Naive thymus-derived CD4-positive, alpha-beta T cell (primary cell): Measurements from ENCODE around the gene ABHD12. TPM values are rescaled to one million over a fixed set of nuclear protein-coding genes. Genes with fewer than 3 reads are reported as not detected.

Experiments used
- ATAC-seq: fragments of 150-1000 bp; cut with Tn5 transposase; 2 replicates; pipeline ENCODE4 v1.10.0; 2021; ENCODE audit warnings: mild to moderate bottlenecking, moderate library complexity
- CTCF ChIA-PET: fragments of 350-600 bp; sonication (Branson Sonifier 250); formaldehyde crosslinking; loops from one replicate; lab custom pipeline; 2021; ENCODE audit warnings: antibody characterized with exemption; lab: Charles Lee
- POLR2A ChIA-PET: fragments of 350-600 bp; sonication (Branson Sonifier 250); formaldehyde crosslinking; loops from one replicate; lab custom pipeline; 2021; ENCODE audit warnings: antibody characterized with exemption, inconsistent platforms; lab: Charles Lee
- DNase-seq, 9 donors: peaks; one replicate each; pipeline versions ENCODE4 v3.0.0 to v3.0.0-alpha.2; 2020 to 2022; ENCODE audit warnings: mixed read lengths in 1 of 9
- H3K27ac ChIP-seq: one replicate; pipeline ENCODE4 v1.7.0; 2013; ENCODE audit warnings: mild to moderate bottlenecking, low read depth, low read length, moderate library complexity
- H3K27me3 ChIP-seq, 2 donors: one replicate each; pipeline ENCODE4 v1.7.0; 2013; ENCODE audit warnings: low read length in 2 of 2, mild to moderate bottlenecking in 2 of 2, moderate library complexity in 2 of 2; ENCODE audit not compliant: control insufficient read depth in 2 of 2, insufficient read depth in 2 of 2
- H3K36me3 ChIP-seq, 3 experiments: 1 replicate in 2 of 3; 2 replicates in 1 of 3; pipeline ENCODE4 v1.7.0; 2013; ENCODE audit warnings: low read length in 3 of 3, mild to moderate bottlenecking in 3 of 3, moderate library complexity in 1 of 3; ENCODE audit not compliant: insufficient read depth in 3 of 3, control insufficient read depth in 2 of 3
- H3K4me1 ChIP-seq, 2 donors: one replicate each; pipeline ENCODE4 v1.7.0; 2013; ENCODE audit warnings: low read length in 2 of 2, mild to moderate bottlenecking in 2 of 2, moderate library complexity in 1 of 2; ENCODE audit not compliant: control insufficient read depth in 2 of 2, insufficient read depth in 2 of 2
- H3K4me3 ChIP-seq: 2 replicates; pipeline ENCODE4 v1.7.0; 2013; ENCODE audit warnings: mild to moderate bottlenecking, low read length
- H3K9me3 ChIP-seq, 3 experiments: 1 replicate in 2 of 3; 2 replicates in 1 of 3; pipeline ENCODE4 v1.7.0; 2013; ENCODE audit warnings: low read length in 3 of 3; ENCODE audit not compliant: control insufficient read depth in 2 of 3
- H3K27ac Mint-ChIP-seq, 9 donors: one replicate each; pipeline ENCODE4 v1.8.0; 2020 to 2022; ENCODE audit warnings: mixed read lengths in 9 of 9, mild to moderate bottlenecking in 8 of 9, moderate library complexity in 5 of 9, inconsistent platforms in 2 of 9
- H3K27me3 Mint-ChIP-seq, 5 donors: one replicate each; pipeline ENCODE4 v1.8.0; 2021 to 2022; ENCODE audit warnings: mixed read lengths in 5 of 5, mild to moderate bottlenecking in 1 of 5
- H3K36me3 Mint-ChIP-seq, 5 donors: one replicate each; pipeline ENCODE4 v1.8.0; 2020 to 2022; ENCODE audit warnings: mixed read lengths in 5 of 5, mild to moderate bottlenecking in 3 of 5, inconsistent platforms in 1 of 5
- H3K4me1 Mint-ChIP-seq, 7 donors: one replicate each; pipeline ENCODE4 v1.8.0; 2020 to 2022; ENCODE audit warnings: mixed read lengths in 7 of 7, mild to moderate bottlenecking in 3 of 7, inconsistent platforms in 1 of 7
- H3K4me3 Mint-ChIP-seq, 10 donors: one replicate each; pipeline ENCODE4 v1.8.0; 2020 to 2022; ENCODE audit warnings: mild to moderate bottlenecking in 10 of 10, mixed read lengths in 10 of 10, moderate library complexity in 6 of 10, inconsistent platforms in 2 of 10
- H3K9me3 Mint-ChIP-seq, 11 donors: one replicate each; pipeline ENCODE4 v1.8.0; 2020 to 2022; ENCODE audit warnings: mixed read lengths in 11 of 11, mild to moderate bottlenecking in 4 of 11, inconsistent platforms in 1 of 11, moderate library complexity in 1 of 11
- intact Hi-C, 2 donors: fragments of 100-400 bp; cut with micrococcal nuclease; formaldehyde crosslinking; loops; one replicate each; pipeline ENCODE4 v1.15.1; 2023
- polyA plus RNA-seq, 2 donors: library from polyadenylated mRNA; unstranded; fragments of 300-500 nt; fragmentation: Illumina TruSeq; gene quantifications; one replicate each; pipeline ENCODE4 v1.2.3, GENCODE V29; 2021
- total RNA-seq, 6 experiments: library from RNA in 5 of 6; stranded (reverse) in 5 of 6; gene quantifications; 1 replicate in 5 of 6; 2 replicates in 1 of 6; pipeline ENCODE4 v1.2.3 and lab custom pipeline; 2021 to 2026

ABHD12 gene
- total and polyA plus RNA-seq, 7 experiments from 2014 or later = 16.5 to 29.7 (median 24.1) TPM

DNA sequence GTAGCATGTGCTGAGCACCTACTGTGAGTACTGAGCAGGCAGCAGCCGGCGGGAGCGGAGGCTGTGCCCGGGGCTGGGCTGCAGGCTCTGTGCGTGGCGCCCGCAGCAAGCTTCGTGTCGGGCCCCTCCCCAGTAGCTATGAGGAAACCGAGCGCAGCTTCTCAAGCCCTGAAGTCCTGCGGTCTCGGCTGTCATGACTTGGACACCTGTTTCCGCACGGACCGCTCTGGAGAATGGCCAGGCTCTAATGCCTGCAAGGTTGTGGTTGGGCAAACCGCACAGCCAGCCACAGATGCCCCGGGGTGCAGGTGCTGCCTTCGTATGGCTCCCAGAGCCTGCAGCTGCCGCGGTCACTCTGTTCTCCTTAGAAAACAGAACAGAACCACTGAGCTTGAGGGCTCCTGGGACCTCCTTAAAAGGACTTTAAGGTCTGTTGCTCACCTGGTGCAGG is 109.1 kb downstream of the ABHD12 start:
- H3K27me3 Mint-ChIP-seq = no peaks in the 10 kb centered on the region

GRCh38 chr20:25280574-25281535 is 109.8 kb downstream of the ABHD12 start:
- no peaks in the 10 kb centered on the region for H3K27me3 ChIP-seq
- H3K27ac ChIP-seq = no peak overlapping the region
- peak overlapping the region in 1 of 10 donors; percentile 22 for H3K4me3 Mint-ChIP-seq
- ATAC-seq (no peak), DNase-seq (no peak)
- no peaks in the 10 kb centered on the region for H3K9me3 Mint-ChIP-seq
- H3K36me3 Mint-ChIP-seq = peaks cover 0 to 31% (median 6%) of the 10 kb centered on the region in 5 donors
- peaks cover 0 to 6% (median 0%) of the 10 kb centered on the region in 7 donors for H3K4me1 Mint-ChIP-seq
- ChIA-PET POLR2A (no interaction called here), CTCF (no interaction called here)
- intact Hi-C loops = no loop called here
- no peaks in the 10 kb centered on the region for H3K27me3 Mint-ChIP-seq
- peaks cover 0 to 95% (median 7%) of the 10 kb centered on the region in 3 experiments for H3K36me3 ChIP-seq
- no peak overlapping the region for H3K4me3 ChIP-seq
- no peaks in the 10 kb centered on the region for H3K4me1 ChIP-seq
- H3K27ac Mint-ChIP-seq = peak overlapping the region in 1 of 9 donors; percentile 66
- H3K9me3 ChIP-seq = no peaks in the 10 kb centered on the region

More for the DNA sequence above, 109.1 kb downstream of the ABHD12 start:
- DNase-seq (no peak), ATAC-seq (no peak)
- ChIA-PET CTCF (no interaction called here), POLR2A (no interaction called here)
- Histone ChIP-seq H3K36me3 (peaks cover 0 to 95% (median 7%) of the 10 kb centered on the region in 3 experiments), H3K4me1 (no peaks in the 10 kb centered on the region), H3K4me3 (no peak overlapping the region), H3K27ac (no peak overlapping the region), H3K27me3 (no peaks in the 10 kb centered on the region), H3K9me3 (no peaks in the 10 kb centered on the region)
- H3K36me3 Mint-ChIP-seq = peaks cover 0 to 37% (median 7%) of the 10 kb centered on the region in 5 donors
- H3K4me3 Mint-ChIP-seq = peak overlapping the region in 1 of 10 donors; percentile 22
- peaks cover 0 to 6% (median 0%) of the 10 kb centered on the region in 7 donors for H3K4me1 Mint-ChIP-seq
- no peaks in the 10 kb centered on the region for H3K9me3 Mint-ChIP-seq
- peak overlapping the region in 2 of 9 donors; percentile 52 to 94 for H3K27ac Mint-ChIP-seq
- intact Hi-C loops = no loop called here

GRCh38 chr20:25280051-25280573 is 110.5 kb downstream of the ABHD12 start:
- no peaks in the 10 kb centered on the region for H3K9me3 Mint-ChIP-seq
- ATAC-seq (no peak), DNase-seq (no peak)
- Histone ChIP-seq H3K9me3 (no peaks in the 10 kb centered on the region), H3K4me1 (no peaks in the 10 kb centered on the region), H3K36me3 (peaks cover 0 to 95% (median 3%) of the 10 kb centered on the region in 3 experiments), H3K27ac (no peak overlapping the region), H3K4me3 (no peak overlapping the region), H3K27me3 (no peaks in the 10 kb centered on the region)
- CTCF ChIA-PET = no interaction called here
- peaks cover 0 to 6% (median 0%) of the 10 kb centered on the region in 7 donors for H3K4me1 Mint-ChIP-seq
- intact Hi-C loops = no loop called here
- H3K36me3 Mint-ChIP-seq = peaks cover 0 to 24% (median 0%) of the 10 kb centered on the region in 5 donors
- H3K4me3 Mint-ChIP-seq = no peak overlapping the region
- no peaks in the 10 kb centered on the region for H3K27me3 Mint-ChIP-seq
- POLR2A ChIA-PET = no interaction called here
- peak overlapping the region in 1 of 9 donors; percentile 36 for H3K27ac Mint-ChIP-seq

- Mint-ChIP-seq H3K4me3 (no peak overlapping the region), H3K9me3 (no peaks in the 10 kb centered on the region), H3K27me3 (no peaks in the 10 kb centered on the region), H3K36me3 (peaks cover 0 to 26% (median under 1%) of the 10 kb centered on the region in 5 donors), H3K27ac (peak overlapping the region in 2 of 9 donors; percentile 17 to 53), H3K4me1 (peaks cover 0 to 6% (median 0%) of the 10 kb centered on the region in 7 donors)
- Histone ChIP-seq H3K27ac (no peak overlapping the region), H3K36me3 (peaks cover 0 to 96% (median 3%) of the 10 kb centered on the region in 3 experiments), H3K4me1 (no peaks in the 10 kb centered on the region), H3K9me3 (no peaks in the 10 kb centered on the region), H3K4me3 (no peak overlapping the region), H3K27me3 (no peaks in the 10 kb centered on the region)
- ChIA-PET POLR2A (no interaction called here), CTCF (no interaction called here)
- intact Hi-C loops = no loop called here
- DNase-seq (no peak), ATAC-seq (no peak)
Measured at GRCh38 chr20:25279403-25279802, 111.2 kb downstream of the ABHD12 start.

DNA sequence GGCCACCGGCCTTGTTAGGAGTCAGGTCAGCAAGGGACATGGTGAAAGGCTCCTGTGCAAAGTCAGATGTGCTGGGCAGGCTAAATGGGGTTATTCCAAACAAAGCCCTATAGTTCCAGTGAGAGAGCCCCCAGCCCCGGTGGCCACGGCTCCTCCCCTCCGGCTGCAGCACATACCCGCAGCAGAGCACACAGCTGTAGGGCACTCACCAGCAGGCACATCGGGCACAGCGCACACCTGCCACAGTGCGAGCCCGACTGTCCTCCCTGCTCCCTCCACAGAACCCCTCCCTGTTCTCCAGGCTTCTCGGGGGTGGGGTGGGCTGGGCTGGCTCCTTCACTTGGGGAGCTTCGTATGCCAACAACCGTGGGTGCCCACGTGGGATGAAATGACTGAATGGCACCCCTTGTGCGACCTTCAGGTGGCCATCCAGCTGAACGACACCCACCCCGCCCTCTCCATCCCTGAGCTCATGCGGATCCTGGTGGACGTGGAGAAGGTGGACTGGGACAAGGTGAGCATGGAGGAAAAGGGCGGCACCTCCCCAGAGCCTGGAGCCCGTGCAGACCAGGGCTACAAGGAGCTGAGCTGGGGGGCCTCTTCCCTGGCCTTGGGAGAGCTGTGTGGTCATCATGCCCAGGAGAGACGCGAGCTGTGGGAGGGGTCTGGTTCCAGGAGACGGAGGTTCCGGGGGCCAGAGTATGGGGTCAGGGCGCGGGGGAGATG is 111.8 kb downstream of the ABHD12 start:
- H3K36me3 Mint-ChIP-seq = peaks cover 0 to 26% (median 3%) of the 10 kb centered on the region in 5 donors
- DNase-seq = no peak
- H3K9me3 Mint-ChIP-seq = no peaks in the 10 kb centered on the region
- ChIA-PET CTCF (no interaction called here), POLR2A (no interaction called here)
- H3K4me3 Mint-ChIP-seq = no peak overlapping the region
- Histone ChIP-seq H3K27me3 (no peaks in the 10 kb centered on the region), H3K27ac (no peak overlapping the region), H3K36me3 (peaks cover 0 to 96% (median 3%) of the 10 kb centered on the region in 3 experiments), H3K9me3 (no peaks in the 10 kb centered on the region), H3K4me3 (no peak overlapping the region), H3K4me1 (no peaks in the 10 kb centered on the region)
- intact Hi-C loops = no loop called here
- H3K4me1 Mint-ChIP-seq = peaks cover 0 to 6% (median 0%) of the 10 kb centered on the region in 7 donors
- H3K27ac Mint-ChIP-seq = peak overlapping the region in 1 of 9 donors; percentile 19
- H3K27me3 Mint-ChIP-seq = no peaks in the 10 kb centered on the region
- no peak for ATAC-seq

GRCh38 chr20:25277941-25278521 is 112.6 kb downstream of the ABHD12 start:
- H3K27ac Mint-ChIP-seq = no peak overlapping the region
- peaks cover under 1 to 24% (median 3%) of the 10 kb centered on the region in 5 donors for H3K36me3 Mint-ChIP-seq

More at GRCh38 chr20:25277941-25278521, 112.6 kb downstream of the ABHD12 start:
- intact Hi-C loops = no loop called here
- H3K36me3 ChIP-seq = peaks cover 0 to 96% (median 3%) of the 10 kb centered on the region in 3 experiments
- no peaks in the 10 kb centered on the region for H3K27me3 Mint-ChIP-seq
- ATAC-seq (no peak), DNase-seq (no peak)
- no peak overlapping the region for H3K27ac ChIP-seq
- no peaks in the 10 kb centered on the region for H3K9me3 Mint-ChIP-seq
- ChIA-PET POLR2A (no interaction called here), CTCF (no interaction called here)
- H3K4me1 ChIP-seq = no peaks in the 10 kb centered on the region
- no peak overlapping the region for H3K4me3 ChIP-seq
- H3K4me1 Mint-ChIP-seq = peaks cover 0 to 6% (median 0%) of the 10 kb centered on the region in 7 donors
- no peak overlapping the region for H3K4me3 Mint-ChIP-seq
- no peaks in the 10 kb centered on the region for H3K27me3 ChIP-seq
- no peaks in the 10 kb centered on the region for H3K9me3 ChIP-seq
